Hematopoietic multipotent progenitor cell treated with erythropoietin and hydrocortisone succinate and interleukin-3 and kit ligand, for 4 days (in vitro differentiated cells): ENCODE results near the gene ATP7B.
"Not testable (repeated sequence)": the region's sequence is repeated elsewhere in the genome, so short reads cannot be mapped to it uniquely, and the experiment has no call there.

ENCODE experiments used
- DNase-seq: peaks from one replicate; pipeline ENCODE4 v3.0.0-alpha.2; 2015

Gene ATP7B

DNA sequence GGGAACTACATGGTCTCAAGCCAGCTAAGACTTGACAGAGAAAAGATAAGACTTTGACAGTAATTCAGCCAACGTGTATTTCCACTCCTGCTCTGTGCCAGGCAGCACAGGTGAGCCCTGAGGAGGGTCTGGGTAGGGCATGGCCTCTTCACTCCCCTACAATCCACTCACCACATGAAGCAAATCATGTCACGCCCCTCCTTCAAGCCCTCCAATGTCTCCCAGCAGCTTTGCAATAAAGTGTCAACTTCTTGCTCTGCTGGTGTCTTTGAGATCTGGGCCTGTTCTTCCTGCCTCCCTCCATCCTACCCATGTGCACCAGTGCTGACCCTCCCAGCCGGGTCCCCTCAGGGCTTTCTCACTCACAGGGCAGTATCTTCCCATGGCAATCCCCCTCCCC is 91.0 kb downstream of the ATP7B start:
- no peak for DNase-seq

DNA sequence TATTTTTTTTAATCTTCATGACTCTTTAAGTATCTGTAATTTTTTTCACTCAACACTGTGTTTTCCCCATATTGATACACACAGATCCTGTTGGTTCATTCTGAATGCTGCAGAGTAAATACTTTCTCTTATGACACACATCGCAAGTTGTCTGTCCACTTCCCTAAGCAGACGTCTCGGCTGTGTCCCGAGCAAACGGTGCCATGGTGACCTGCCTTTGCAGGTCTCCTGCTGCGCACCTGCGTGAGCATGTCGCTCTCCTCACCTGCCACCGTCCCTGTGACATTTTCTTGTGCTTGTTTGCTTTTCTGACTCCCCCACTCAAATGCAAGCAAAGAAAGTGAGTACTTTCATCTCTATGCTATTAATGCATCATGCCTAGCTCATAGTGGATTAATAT is 91.7 kb downstream of the ATP7B start:
- no peak for DNase-seq

DNA sequence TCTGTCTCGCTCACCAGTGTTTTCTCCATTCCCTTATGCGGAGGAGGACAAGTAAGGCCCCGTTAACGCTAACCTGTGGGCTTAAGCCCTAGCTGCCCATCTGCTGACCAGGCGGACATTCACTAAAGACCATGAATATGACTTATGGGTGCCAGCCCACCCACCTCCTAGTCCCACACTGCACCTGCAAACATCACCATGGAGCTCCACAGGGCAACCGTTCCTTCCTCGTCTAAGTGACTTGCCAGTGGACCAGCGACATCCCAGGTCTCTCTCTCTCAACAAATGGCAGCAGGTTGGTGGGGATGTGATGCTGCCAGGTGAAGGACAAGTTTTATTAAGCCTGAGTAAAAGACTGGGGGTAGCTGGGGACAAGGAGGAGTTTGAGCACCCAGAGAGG is 94.3 kb downstream of the ATP7B start:
- no peak for DNase-seq

DNA sequence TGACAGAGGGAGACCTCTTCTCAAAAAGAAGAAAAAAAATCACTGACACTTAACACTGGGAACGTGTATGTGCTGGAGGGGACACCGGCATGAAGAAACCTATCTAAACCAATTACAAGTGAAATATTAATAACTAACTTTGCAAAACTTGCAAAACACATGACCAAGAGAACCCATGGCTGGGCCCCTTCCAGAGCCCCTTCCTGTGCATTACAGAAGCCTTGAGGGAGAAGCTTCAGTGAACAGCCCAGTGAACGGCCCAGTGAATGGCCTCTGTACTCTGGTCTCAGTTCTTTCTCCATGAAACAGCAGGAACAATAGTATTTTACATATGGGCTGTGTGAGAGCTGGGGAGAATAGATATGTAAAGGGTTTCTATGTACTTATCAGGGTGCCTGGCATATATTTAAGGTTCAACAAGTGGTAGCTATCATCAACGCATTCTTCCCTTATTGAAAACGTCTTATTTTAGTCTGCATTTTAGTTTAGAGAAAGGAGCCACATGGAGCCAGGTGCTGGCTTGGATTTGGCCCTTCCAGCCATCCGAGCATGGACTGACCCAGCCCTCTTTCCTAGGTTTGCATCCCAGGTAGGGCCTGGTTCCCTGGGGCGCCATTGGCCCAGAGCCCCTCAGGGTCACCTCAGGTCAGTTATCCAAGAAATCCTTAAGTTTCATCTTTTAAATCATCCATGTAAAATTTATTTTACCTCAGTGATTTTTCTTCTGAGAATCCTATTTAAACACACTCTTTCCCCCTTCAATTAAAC is 95.0 kb downstream of the ATP7B start:
- no peak for DNase-seq

DNA sequence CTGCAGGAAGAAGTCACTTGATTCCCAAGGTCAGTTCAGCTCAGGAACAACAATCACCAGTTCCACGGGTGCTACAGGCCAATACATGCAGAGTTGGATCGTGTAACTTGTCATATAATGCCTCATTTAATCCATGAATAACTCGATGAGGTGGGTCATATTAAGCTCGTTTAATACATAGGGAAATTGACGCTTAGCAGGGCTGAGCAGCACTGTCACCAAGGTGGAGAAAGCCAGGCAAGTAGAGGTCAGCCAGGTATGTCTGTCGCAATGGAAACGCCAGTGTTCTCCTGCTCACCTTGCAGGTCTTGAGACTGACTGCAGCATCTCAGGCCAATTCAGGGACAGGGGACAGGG is 97.1 kb downstream of the ATP7B start:
- no peak for DNase-seq

DNA sequence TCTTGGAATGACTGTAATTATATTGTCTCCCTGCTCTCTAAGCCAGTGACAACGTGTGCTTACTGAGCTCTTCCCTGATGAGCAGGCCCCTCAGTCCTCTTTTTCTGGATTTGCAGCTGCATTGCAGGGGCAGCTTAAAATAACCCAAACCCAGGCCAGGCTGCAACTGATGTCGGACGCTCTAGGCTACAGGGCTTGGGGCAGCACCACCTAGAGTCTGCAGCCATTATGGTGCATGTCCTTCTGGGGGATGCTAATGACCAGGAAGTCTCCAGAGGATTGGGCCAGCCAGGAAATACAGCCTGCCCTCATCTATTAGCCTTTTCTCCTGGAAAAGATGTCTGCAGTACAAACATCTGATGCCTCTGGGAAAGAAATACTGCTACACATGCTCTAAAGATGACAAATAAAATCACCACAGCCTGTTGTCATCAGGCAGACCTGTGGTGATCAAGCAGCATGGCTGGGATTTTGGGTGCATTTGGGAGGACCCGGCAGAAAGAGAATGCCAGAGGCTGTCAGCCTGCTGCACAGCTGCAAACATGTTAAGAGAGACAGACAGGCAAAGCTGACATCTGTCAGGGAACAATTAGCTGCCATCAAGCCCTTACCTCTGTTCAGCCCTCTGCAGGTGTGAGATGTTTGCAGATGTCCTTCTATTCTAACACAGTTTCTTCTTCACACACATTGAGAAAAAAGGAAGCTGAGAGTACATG is 97.7 kb downstream of the ATP7B start:
- DNase-seq: no peak

DNA sequence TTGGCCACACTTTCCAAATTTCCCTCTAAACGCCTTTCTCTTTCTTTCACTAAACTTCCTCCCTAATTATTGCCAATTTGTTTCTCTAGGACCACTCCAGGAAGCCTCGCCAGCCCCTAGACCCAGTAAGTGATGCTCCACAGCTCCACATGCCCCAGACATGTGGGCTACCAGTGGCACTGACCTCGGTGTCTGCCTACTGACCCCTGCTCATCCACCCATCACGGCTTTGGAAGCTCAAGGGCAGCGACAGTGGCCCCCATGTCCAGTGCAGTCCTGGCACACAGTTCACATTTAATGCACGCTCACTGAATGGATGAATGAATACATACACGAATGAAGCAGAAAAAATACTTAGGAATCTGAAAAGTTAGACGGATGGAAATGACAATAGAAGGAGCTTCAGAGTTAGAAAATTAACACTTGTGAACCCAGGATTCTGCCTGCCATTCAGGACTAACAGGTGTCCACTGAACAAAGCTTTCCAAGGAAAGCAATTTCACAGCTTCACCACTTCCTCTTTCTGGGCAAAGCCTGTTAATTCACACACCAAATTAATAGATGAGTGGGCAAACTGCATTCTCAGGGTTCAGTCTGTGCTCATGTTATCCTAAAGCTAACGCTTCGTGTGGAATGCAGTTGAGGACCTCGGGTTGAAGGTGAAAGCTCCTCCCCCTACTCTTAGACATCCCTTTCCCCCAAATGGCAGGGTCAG is 98.6 kb downstream of the ATP7B start:
- DNase-seq: peak; percentile 49

DNA sequence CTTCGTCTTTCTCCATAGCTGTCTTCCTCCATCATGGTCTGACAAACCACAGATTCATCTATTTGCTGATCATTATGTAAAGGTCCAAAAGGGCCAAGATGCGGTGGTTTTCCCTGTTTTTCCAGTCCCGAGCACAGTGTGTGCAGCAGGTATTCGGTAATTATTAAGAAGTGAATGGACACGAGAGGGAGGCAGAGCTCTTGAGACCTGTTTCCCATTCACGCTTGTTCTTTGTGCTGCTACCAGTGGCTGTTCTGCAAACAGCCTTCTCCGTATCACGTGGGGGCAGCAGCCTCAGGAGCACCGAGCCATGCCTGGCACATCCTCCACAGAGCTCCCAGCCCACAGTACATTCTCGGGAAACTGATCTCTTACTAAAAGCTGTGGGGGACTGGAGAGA is 99.2 kb downstream of the ATP7B start:
- no peak for DNase-seq

DNA sequence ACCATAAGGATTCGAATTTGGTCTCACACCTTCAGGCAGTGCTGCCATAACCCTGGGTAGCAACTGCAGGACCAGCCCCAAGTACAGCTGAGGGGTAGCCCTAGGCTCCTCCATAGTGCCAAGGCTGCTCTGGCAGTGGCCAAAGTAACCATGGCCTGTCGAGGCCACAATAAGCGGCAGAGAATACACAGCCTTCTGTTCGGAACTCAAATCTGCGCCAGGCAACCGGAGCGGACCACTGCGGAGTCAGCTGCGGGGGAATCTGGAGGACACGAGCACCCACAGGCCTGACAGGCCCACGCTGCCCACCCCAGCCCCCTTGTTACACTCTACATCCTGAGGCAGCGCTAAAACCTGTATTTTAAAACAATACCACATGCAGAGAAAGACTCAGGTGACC is 100.7 kb downstream of the ATP7B start:
- DNase-seq: no peak

DNA sequence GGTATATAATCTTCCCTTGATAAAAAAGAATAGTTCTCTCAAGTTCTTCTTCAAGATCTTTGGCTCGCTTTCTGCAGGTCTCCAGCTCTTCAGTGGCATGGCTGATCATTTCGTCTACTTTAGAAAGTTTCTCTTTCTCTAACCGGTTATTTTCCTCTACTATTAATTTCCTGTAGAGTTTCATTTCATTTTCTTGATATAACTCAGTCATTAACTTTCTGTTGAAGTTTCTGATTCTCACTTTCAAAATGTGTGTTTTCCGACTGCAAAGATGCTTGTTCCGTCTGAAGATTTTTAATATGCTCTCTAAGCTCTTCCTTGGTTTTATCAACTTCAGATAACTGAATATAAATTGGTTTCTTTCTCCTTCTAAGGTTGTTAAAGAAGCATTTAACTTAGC is 102.0 kb downstream of the ATP7B start:
- not testable (repeated sequence) for DNase-seq

DNA sequence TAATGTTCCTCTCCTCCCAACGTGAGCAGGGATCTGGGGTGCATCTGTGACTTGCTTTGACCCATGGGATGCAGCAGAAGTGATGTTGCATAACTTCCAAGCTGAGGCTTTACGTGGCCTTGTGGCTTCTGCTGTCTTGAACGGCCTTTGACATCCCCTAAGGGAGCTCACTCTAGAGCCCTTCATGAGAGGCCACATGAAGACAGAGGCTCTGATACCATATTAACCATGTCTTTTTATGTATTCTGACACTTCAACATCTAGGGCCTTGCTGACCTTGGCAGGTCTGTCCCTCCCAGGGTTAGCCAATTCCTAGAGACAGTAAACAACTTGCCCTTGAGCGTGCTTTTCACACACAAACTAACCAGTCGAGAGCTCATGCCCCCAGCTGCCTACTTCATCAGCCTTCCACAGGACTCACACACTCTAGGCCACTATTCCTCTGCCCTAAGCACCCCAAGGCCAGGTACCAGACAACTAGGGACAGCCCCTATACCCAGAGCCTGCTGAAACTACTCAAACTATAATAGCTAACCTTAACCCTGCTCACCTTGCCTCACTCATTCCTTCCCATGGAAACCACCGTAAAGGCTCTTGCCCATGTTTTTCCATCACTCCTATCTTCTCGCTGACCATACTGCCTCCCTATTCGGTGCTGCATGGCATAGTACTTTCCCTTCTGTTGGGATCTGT is 104.1 kb downstream of the ATP7B start:
- DNase-seq: peak; percentile 23

DNA sequence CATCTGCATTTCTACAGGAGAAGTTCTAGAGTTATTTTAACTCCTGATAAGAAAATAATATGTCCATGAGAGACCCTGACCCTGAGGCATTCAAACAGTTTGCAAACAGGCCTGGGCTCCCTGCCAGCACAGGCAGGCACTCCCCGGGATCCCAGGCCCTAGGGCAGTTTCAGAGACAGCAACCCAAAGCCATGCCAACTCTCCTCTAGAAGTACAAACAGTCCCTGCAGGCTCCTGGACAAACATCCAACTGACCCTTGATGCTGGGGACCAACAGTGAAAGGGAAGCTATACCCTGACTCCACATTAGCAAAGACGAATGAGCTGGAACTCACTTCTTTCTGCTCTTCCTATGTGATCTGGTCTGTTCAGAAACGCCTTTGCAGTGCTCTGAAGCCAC is 104.7 kb downstream of the ATP7B start:
- DNase-seq: no peak

DNA sequence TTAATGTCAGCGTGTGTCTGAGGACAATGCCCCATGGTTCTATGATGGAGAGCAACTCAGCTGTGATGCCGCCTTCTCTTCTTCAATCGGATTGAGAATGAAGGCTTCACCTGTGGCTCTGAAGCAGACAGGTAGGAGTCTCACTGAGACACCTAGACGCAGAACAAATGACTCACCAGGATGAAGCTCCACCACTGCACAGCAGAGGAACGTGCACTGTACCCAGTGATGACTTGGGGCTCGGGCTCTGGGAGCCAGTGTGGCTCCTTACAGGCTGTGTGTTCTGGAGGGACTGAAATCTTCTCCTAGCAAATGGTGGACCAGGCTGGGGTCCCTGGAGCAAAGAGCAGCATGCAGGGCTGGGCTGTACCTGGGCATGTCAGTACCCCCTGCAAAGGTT is 105.5 kb downstream of the ATP7B start:
- DNase-seq: no peak

DNA sequence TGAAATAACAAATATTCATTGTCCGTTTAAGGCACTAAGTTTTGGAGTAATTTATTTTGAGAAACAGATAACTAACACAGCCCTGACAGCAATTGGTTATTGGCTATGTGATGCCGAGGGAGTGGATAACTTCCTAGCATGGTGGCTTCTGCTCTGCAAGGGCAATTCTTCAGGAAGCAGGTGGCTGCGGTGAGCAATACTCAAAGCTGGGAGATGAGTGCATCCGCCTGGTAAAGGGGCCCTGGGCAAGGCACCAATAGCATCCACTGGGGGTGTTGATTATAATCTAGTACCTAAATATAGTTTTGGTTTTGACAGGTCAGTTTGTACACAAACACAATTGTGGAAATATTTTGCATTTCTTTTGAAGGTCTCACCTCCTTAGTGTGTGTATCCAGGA is 108.5 kb downstream of the ATP7B start:
- peak; percentile 45 for DNase-seq

DNA sequence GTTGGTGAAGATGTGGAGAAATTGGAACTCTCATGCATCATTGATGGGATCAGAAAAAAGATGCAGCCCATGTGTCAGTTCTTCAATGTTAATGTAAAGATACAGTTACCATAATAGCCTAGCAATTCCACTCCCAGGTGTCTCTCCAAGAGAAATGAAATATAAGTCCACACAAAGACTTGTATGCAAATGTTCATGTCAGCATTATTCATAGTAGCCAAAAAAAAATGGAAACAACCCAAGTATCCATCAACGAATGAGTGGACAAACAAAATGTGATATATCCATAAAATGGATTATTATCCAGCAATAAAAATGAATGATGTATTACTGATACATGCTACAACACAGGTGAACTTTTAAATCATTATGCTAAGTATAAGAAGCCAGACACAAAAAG is 110.8 kb downstream of the ATP7B start:
- DNase-seq: no peak

DNA sequence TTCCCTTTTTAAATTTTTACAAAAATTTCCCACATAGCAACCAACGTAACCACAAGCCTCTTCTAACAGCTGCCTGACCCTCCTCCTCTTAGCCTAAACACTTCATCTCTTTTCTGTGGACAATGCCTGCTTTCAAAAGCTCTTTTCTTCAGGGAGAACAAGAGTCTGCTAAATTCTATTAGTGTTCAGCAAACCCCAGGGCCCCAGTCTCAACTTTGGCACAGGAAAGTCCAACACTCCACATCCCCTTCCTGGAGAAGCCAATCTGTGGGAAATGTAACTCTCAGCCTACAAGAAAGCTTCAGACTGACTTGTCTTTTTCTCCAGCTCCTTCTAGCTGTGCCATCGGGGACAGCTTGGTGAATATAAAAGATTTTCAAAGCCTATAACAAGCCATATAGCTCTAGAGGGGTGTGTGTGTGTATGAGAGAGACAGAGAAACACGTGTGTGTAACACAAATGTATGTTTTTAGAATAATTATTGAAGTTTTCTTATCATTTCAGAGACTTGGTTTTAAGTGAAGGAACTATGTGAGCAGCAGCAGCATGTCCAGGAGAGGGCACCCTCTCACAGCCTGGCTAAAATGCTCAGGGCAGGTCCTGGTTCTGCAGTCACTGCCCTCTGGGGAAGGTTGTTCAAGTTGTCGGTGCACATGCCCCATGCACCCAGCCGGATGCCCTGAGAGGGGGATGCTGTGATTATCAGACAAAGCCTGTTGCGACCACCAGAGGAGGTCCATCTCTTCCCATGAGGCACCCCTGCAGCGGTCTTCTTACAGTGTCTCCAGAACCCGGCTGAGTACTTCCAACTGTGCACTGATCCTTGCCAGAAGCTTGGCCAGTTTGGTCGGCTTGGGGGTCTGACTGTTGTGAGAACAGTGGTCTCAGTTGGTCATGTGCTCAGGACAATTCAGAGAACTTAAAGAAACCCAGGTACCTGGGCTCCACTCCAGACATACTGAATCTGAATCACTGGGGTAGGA is 115.1 kb downstream of the ATP7B start:
- DNase-seq: peak; percentile 83

DNA sequence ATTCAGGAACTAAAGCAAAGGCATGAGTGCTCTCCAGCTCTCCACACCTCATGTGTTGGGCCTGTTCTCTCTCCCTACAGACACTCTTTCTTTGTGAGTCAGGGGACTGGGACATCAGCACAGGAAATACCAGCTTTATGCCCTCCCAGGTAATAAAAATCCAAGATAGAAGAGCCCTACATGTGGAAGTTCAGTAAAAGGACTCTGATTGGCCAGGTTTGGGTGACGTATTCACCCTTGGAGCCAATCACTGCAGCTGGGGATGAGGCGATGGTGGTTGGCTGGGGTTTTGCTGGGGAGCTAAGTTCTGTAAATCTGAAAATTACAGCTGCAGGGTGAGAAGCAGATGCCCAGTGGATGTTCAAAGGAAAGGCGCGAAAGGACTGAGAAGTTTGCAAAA is 117.0 kb downstream of the ATP7B start:
- no peak for DNase-seq

DNA sequence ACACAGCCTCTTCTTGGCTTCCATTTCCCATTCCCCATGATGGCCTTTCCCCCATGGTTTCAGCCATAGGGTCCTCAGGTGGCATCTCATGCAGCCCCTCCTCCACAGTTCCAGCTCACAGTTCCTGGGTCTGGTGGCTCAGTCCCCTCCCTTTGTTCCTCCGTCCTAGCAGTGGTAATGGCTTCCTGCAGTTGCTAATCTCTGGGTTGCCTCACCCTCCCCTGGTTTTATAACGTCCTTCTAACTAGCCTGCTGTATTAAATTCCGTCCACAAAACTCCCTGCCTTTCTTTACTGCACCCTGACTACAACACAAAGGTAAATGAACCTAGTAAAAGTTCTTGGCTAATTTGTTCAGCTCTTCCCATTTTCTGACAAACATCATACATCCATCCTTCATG is 118.6 kb downstream of the ATP7B start:
- no peak for DNase-seq

DNA sequence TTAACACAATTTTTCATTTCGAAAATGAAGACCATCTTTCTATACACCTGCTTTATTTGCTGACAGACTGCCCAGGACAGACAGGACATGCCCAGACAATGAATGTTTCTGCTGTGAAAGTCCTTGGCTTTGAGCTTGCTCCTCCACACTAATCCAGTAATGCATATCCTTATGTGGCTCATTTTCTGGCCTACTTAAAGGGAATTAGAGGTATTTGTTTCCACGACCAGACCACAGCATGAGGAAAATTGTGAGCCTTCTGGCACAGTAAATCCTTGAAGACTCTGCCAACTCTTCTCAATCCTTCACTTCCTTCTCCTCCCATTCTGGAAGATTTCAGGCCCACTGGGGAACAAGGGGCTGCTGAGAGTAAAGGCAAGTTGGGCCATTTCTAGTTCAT is 123.8 kb downstream of the ATP7B start:
- DNase-seq: no peak

DNA sequence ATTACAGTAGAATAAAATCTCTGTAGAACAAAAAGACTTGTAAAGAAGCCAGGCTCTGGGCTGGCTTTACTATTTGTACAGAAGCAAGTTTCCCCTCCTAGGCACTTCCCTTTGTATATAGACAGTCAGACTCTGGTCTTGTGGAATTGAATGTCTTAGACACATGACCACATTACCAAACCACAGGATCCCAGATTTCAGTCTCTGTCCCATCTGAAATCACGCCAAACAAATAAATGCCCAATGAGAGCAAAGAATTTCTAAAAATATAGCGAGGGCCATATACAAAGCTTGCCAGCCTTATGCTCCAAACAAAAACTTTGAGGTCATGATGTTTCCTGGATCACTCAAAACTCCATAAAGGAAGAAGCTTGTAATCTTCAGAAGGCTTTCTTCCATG is 125.6 kb downstream of the ATP7B start:
- DNase-seq: no peak

DNA sequence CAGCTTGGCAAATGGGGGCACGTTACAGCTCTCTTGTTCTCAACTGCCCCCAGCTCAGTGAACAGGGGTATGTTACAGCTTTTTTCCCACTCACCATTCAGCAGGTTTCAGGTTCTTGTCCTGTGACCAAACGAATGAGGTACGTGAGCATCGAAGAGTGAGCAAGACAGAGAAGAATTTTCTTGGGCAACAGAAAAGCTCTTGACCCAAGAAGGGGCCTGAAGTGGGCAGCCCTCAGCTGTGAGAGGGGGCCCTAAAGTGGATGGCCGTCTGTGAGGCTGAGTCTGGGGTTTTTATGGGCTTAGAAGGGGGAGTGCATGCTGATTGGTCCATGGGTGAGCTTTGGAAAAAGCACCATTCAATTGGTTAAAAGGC is 128.0 kb downstream of the ATP7B start:
- no peak for DNase-seq
